HG03135 (cell line): Measurements from ENCODE around the gene MAP2K6.

ENCODE experiments used
- ATAC-seq: cut with Tn5 transposase; IDR thresholded peaks from one replicate; pipeline ENCODE4 v1.9.1; 2021; ENCODE audit warnings: mild to moderate bottlenecking, moderate library complexity; ENCODE audit not compliant: unreplicated experiment

Gene MAP2K6

DNA sequence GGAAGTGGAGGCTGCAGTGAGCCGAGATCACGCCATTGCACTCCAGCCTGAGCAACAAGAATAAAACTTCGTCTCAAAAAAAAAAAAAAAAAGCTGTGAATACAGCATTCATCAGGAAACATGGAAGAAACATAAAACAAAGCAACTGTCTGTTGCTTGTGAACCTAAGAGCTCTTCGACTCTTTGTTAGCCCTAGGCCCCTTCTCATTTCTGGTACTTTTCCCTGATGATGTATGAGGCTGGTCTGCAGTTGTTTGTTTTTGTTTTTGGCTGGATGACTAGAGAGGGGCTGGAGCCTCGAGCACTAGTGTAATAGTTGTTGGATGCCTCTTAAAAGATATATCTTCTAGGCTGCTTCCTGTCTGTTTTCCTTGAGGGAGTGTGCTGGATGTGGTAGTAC, 113.5 kb downstream of the MAP2K6 start:
- ATAC-seq = no peak

- no peak for ATAC-seq
Measured at GRCh38 chr17:69533481-69534234, 119.2 kb downstream of the MAP2K6 start.

GRCh38 chr17:69534235-69534621, 119.7 kb downstream of the MAP2K6 start:
- ATAC-seq = no peak

GRCh38 chr17:69535016-69535570, 120.6 kb downstream of the MAP2K6 start:
- no peak for ATAC-seq

- no peak for ATAC-seq
Measured at GRCh38 chr17:69538795-69539194, 124.3 kb downstream of the MAP2K6 start.

DNA sequence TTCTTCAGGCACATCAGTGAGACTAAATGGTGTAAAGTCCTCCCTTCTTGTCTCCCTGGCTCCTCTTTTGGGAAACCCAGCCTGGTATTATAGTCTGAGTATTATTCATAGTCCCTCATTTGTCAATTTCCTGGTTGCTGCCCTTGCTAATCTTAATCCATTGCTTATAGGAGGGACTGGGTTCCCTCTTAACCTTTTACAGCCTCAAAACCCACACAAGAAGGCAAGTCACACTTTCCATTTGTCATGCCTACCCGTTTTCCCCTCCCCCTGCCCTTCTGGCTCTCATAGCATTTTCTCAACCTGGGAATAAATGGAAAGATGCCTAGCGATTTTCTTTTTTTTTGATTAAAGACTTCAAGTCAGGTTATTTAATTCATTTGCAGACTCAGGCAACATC, 124.8 kb downstream of the MAP2K6 start:
- ATAC-seq = no peak

DNA sequence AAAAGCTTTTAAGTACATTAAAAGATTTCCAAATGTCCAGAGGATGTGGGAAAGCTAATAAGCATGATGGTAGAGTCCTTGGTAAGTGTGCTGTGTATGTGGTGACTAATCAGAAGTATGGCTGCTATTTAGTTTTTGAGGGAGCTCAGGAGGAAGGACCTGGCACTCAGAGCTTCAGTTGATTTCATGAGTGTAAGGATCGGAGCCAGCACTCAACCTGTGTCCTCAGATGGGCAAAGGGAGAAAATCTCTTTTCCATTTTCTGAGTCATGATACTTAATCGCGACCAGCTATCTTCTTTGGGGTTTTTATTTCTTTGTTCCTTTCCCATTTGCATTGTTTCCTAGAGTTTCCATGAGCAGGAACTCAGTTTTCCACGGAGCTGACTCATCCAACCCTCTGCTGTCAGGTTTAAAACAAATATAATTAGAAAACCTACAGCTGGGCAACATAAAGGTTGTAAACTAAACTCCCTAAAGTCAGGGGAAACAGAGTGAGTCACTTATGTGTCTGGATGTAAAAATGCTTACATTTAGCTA, 125.4 kb downstream of the MAP2K6 start:
- ATAC-seq = no peak

DNA sequence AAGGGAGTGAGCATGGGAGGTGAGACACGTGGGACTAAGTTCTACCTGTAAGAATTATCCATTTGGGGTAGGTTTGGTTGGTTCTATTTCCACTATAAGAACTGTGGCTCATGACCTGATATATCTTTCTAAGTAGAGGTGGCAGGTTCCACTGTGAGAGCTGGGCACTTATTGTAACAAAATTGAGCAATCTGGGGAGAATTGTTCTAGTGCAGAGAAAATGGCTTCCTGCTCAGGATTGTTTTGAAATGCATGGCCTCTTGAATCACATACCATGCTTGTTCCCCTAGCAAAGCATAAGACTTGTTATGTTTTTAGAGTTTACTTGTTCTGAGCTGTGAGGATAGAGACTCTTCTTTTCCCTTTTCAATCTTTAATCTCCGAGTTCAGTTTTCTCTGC, 125.9 kb downstream of the MAP2K6 start:
- no peak for ATAC-seq

DNA sequence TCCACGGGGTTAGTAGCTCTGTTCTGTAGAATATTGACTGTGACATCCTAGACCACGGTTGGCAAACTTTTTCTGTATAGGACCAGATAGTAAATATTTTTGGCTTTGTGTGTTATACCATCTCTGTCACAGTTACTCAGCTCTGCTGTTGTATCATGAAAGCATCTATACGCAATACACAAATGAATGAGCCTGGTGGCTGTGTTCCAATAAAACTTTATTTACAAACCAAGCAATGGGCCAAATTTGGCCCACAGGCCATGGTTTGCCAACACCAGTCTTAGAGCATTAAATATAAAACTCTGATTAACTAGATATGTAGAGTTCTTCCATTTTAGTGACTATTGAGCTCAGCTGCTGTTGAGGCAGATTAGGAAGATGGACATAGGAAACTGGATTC, 132.7 kb downstream of the MAP2K6 start:
- ATAC-seq = no peak

DNA sequence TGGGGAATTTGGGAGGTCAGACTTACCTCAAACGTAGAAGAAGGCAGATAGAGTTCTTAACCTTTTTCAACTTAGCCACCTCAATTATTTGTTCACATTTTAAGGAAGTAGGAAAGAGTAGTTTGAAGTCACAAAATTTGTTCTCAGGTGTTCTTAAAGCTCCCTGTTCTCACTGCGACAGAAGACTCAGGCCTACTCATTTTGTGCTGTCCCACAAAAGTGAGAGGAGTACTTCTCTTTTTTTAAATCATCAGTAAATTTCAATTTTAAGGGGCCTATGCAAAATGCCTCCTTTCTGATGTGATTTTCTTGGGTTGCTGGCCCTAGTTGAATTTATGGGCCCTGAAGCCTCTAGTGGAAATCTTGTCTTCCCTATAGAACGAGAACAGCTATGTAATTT, 133.4 kb downstream of the MAP2K6 start:
- no peak for ATAC-seq

- no peak for ATAC-seq
Measured at GRCh38 chr17:69551212-69552010, 136.9 kb downstream of the MAP2K6 start.

DNA sequence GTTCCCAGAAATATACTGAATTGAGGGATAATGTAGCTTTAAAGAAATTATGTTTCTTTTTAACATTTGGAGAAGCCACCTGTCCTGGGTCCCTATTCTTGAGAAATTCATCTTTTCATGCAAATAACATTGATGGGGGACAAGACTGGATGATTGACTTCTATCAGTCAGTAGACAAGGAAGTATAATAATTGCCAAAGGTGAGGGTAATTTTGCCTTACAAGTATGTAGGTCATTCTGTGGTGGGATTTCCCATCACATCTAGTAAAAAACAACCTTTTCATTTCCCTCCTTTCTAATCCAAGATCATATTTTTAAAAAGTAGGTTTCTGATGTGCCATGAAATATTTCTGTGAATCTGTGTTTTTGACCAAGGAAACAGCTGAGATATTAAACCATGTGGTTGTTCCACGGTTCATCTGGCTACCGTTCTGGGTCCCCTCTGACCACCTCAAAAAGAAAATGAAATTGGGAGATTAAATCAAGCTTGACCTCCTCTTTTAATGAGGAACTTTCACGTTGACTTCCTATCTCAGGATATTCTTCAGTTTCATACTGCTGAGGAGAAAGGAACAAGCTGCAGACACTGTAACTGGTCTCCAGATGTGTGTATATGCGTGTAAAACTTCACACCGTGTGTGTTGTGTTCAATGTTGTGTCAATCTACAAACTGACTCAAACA, 138.6 kb downstream of the MAP2K6 start:
- ATAC-seq = no peak

GRCh38 chr17:69555056-69555455, 140.6 kb downstream of the MAP2K6 start:
- no peak for ATAC-seq

GRCh38 chr17:69557339-69557738, 142.8 kb downstream of the MAP2K6 start:
- no peak for ATAC-seq

DNA sequence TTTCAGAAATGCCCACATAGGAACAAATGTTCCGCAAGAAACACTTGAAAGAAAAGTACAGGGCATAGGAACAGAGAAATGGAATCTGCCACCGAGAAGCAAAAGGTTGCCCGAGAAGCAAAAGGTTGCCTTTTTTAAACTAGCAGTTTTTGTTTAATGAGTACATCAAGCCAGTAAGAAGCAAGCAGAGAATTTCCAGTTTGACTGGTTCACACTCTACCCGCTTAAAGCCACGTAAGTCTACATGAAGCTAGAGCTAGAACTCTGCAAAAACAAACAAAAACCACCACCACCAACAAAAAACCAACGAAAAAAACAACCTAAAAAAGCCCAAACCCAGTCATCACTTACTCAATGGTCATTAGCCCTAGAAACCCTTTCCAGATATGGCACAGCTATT, 144.3 kb downstream of the MAP2K6 start:
- no peak for ATAC-seq

DNA sequence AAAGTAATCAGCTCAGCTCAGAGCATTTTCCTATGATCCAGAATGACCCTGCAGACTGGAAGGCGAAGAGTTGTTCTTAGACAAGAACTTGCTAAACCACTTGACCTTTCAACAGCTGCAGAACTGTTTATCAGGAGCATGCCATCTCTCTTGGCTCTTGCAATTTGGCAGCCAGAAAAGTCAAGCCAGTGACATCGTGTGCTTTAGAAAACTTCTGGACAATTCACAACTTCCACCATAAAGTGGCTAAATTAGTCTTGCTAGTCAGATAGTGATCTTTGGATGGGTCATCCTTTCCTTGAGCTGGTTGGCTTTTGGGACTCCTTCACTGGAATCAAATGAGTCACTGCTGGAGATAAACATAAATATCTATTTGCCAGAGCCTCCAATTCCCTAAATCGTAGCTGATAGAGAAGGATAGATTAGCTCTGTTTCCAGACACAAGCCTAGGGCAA, 146.5 kb downstream of the MAP2K6 start:
- no peak for ATAC-seq

DNA sequence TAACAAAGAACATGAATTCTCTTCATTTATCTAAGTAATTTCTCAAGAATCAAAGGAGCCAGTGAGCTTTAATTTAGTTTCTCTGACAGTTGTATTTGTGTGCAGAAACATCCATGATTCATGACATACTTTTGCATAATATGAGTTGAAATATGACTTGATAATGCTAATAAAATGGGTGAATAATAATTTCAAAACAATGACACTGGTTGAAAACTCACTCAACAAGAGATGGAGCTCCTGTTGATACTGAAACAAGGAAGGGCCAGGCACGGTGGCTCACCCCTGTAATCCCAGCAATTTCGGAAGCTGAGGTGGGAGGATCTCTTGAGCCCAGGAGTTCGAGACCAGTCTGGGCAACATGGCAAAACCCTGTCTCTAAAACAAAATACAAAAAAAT, 147.0 kb downstream of the MAP2K6 start:
- ATAC-seq = no peak

DNA sequence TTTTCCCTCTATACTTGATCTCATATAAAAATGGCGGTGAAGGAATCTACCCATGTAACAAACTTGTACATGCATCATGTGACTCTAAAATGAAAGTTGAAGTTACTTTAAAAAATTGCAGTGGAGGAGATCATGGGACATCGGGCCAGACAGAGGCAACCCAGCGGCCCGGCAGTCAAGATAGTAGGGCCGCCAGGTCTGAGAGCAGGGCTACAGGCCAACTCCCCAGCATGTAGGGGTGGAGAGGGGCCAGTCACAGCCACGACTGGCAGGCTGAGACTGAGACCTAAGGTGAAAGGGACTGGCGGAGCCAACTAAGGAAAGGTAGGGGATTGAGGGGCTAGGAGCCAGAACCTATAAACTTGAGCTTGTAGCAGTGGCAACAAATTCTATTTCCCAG, 150.9 kb downstream of the MAP2K6 start:
- ATAC-seq = no peak

DNA sequence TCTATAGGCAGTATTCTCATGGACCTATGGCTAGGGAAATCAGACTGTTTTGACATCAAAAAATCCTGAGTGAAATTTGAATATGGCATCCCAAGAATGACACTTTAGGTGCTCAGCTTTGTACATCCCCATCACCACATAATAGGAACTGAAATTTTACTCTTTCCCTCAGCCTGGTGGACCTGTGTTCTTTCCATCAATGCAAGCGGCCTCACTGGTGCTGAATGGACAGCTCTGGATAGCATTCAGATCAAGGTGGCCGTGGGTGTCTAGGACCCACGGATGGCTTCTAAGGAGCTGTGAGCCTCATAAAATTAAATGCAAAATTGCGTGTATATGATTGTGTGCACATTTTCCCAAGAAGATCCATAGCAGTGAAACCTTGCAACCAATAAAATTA, 152.6 kb downstream of the MAP2K6 start:
- no peak for ATAC-seq

DNA sequence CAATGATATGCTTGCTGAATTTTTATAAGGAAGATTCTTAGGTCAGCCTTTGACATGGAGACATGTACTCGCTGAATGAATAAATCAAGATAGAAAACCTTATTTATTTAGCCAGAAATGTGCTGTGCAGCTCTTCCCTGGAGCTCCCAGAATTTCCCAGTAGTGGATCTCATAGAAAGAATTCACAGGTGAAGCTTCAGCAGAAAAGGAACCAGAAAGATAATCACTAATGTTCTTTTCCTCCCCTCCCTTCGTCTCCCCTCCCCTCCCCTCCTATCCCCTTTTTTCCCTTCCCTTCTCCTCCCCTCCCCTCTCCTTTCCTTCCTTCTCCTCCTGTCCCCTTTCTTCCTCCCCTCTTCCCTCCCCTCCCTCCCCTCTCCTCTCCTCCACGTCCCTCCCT, 158.2 kb downstream of the MAP2K6 start:
- no peak for ATAC-seq

- ATAC-seq = no peak
Measured at GRCh38 chr17:69573396-69573795, 158.9 kb downstream of the MAP2K6 start.
